Measurements from ENCODE around the gene JUP. TPM values are rescaled to one million over a fixed set of nuclear protein-coding genes. Genes with fewer than 3 reads are reported as not detected.

The JUP gene
- polyA plus RNA-seq, 1 donor from 2014 or later: 46.1 TPM

GRCh38 chr17:41738077-41738800 is 48.3 kb downstream of the JUP start:
- Histone ChIP-seq H2AFZ (ENCODE audit: low read depth, low read length) (peak overlapping the region; percentile 31), H3K36me3 (ENCODE audit: insufficient read depth, low read length) (no peaks in the 10 kb centered on the region), H3K9ac (ENCODE audit: low read length) (peak overlapping the region; percentile 21), H3K4me2 (ENCODE audit: low read length) (no peak overlapping the region), H3F3A (ENCODE audit: insufficient read depth, low read length, poor library complexity, severe bottlenecking) (no peaks in the 10 kb centered on the region), H3K9me2 (ENCODE audit: insufficient read depth, low read length) (no peaks in the 10 kb centered on the region), H4K20me1 (ENCODE audit: insufficient read depth) (no peaks in the 10 kb centered on the region), H3K27ac (ENCODE audit: low read length) (no peak overlapping the region), H3K9me3 (ENCODE audit: low read length) (no peaks in the 10 kb centered on the region), H3K79me2 (replicated peaks; ENCODE audit: insufficient read depth, low read length) (no peaks in the 10 kb centered on the region), H3K4me3 (ENCODE audit: low read length) (no peak overlapping the region), H3K27me3 (ENCODE audit: insufficient read depth, low read depth, low read length) (peaks cover 45% of the 10 kb centered on the region)
- TF ChIP-seq EP300 (conservative IDR thresholded peaks at IDR 0.05; ENCODE audit: poor library complexity, severe bottlenecking) (no peak), SMC3 (conservative IDR thresholded peaks at IDR 0.05; ENCODE audit: poor library complexity) (peak; percentile 94), CTCF (IDR thresholded peaks at IDR 0.05; ENCODE audit: poor library complexity, severe bottlenecking) (peak; percentile 97), EZH2 (IDR thresholded peaks at IDR 0.05; ENCODE audit: borderline replicate concordance, insufficient read depth, low read length, poor library complexity, severe bottlenecking) (no peak), RAD21 (conservative IDR thresholded peaks at IDR 0.05) (peak; percentile 97), TAF1 (IDR thresholded peaks at IDR 0.05; ENCODE audit: low read depth) (peak; percentile 48), POLR2AphosphoS5 (IDR thresholded peaks at IDR 0.05) (peak; percentile 34), MXI1 (conservative IDR thresholded peaks at IDR 0.05; ENCODE audit: poor library complexity, severe bottlenecking) (peak; percentile 57), REST (IDR thresholded peaks at IDR 0.05; ENCODE audit: borderline replicate concordance) (peak; percentile 24)

GRCh38 chr17:41737680-41738023 is 48.9 kb downstream of the JUP start:
- H3K27me3 ChIP-seq (ENCODE audit: insufficient read depth, low read depth, low read length): peaks cover 50% of the 10 kb centered on the region
- no peaks in the 10 kb centered on the region for H3F3A ChIP-seq (ENCODE audit: insufficient read depth, low read length, poor library complexity, severe bottlenecking)
- H2AFZ ChIP-seq (ENCODE audit: low read depth, low read length): no peak overlapping the region

More at GRCh38 chr17:41737680-41738023, 48.9 kb downstream of the JUP start:
- TF ChIP-seq TAF1 (IDR thresholded peaks at IDR 0.05; ENCODE audit: low read depth) (no peak), EP300 (conservative IDR thresholded peaks at IDR 0.05; ENCODE audit: poor library complexity, severe bottlenecking) (no peak), REST (IDR thresholded peaks at IDR 0.05; ENCODE audit: borderline replicate concordance) (no peak), EZH2 (IDR thresholded peaks at IDR 0.05; ENCODE audit: borderline replicate concordance, insufficient read depth, low read length, poor library complexity, severe bottlenecking) (no peak), POLR2AphosphoS5 (IDR thresholded peaks at IDR 0.05) (no peak), RAD21 (conservative IDR thresholded peaks at IDR 0.05) (no peak), SMC3 (conservative IDR thresholded peaks at IDR 0.05; ENCODE audit: poor library complexity) (no peak), CTCF (IDR thresholded peaks at IDR 0.05; ENCODE audit: poor library complexity, severe bottlenecking) (no peak), MXI1 (conservative IDR thresholded peaks at IDR 0.05; ENCODE audit: poor library complexity, severe bottlenecking) (no peak)
- Histone ChIP-seq H3K9ac (ENCODE audit: low read length) (no peak overlapping the region), H3K79me2 (replicated peaks; ENCODE audit: insufficient read depth, low read length) (no peaks in the 10 kb centered on the region), H3K36me3 (ENCODE audit: insufficient read depth, low read length) (no peaks in the 10 kb centered on the region), H4K20me1 (ENCODE audit: insufficient read depth) (no peaks in the 10 kb centered on the region), H3K9me3 (ENCODE audit: low read length) (no peaks in the 10 kb centered on the region), H3K27ac (ENCODE audit: low read length) (no peak overlapping the region), H3K4me3 (ENCODE audit: low read length) (no peak overlapping the region), H3K9me2 (ENCODE audit: insufficient read depth, low read length) (no peaks in the 10 kb centered on the region), H3K4me2 (ENCODE audit: low read length) (no peak overlapping the region)

All from neural cell (in vitro differentiated cells).